Spleen (tissue), 7 donors: ENCODE results near the gene TRPM5.

Source experiments
- POLR2A ChIP-seq, 3 donors: fragments of 450-650 bp; IDR thresholded peaks; one replicate each; pipeline ENCODE4 v1.5.1; 2017; ENCODE audit warnings: antibody characterized with exemption in 3 of 3, mild to moderate bottlenecking in 1 of 3
- TF ChIP-seq, protein P1 (sequence below), 11 experiments: fragments of 200-600 bp in 7 of 11; fragments of 450-650 bp in 4 of 11; sonication (generic) in 4 of 11; IDR thresholded peaks in 8 of 11; conservative IDR thresholded peaks in 3 of 11; 1 replicate in 7 of 11; 2 replicates in 4 of 11; pipeline versions ENCODE4 v1.4.0 to v1.8.0; 2016 to 2021; ENCODE audit warnings: antibody characterized with exemption in 11 of 11, inconsistent platforms in 4 of 11, mild to moderate bottlenecking in 1 of 11
- donor health status: DM: no; HTN: no; CAD: no; lungs with moderate emphysema.
- donor health status: DM: no; HTN: no; CAD: no.
- donor health status: DM: no; HTN: no; CAD: no.

DNA sequence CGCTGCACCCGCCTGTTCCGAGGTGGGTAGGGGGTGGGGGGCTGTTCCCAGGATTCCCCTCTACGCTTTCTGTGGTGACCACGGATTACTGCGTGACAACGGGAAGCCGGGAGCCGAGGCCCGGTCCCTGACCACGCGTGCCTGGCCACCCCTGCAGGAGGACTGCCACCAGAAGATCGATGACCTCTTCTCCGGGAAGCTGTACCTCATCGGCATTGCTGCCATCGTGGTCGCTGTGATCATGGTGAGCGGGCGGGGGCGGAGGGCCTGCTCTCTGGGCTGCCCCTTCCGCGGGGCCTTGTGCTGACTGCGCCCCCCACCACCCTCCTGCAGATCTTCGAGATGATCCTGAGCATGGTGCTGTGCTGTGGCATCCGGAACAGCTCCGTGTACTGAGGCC lies 47.8 kb downstream of the TRPM5 start:
- TF ChIP-seq, protein P1, sequence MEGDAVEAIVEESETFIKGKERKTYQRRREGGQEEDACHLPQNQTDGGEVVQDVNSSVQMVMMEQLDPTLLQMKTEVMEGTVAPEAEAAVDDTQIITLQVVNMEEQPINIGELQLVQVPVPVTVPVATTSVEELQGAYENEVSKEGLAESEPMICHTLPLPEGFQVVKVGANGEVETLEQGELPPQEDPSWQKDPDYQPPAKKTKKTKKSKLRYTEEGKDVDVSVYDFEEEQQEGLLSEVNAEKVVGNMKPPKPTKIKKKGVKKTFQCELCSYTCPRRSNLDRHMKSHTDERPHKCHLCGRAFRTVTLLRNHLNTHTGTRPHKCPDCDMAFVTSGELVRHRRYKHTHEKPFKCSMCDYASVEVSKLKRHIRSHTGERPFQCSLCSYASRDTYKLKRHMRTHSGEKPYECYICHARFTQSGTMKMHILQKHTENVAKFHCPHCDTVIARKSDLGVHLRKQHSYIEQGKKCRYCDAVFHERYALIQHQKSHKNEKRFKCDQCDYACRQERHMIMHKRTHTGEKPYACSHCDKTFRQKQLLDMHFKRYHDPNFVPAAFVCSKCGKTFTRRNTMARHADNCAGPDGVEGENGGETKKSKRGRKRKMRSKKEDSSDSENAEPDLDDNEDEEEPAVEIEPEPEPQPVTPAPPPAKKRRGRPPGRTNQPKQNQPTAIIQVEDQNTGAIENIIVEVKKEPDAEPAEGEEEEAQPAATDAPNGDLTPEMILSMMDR (IDR thresholded peaks at IDR 0.05 in 8 of 11, conservative IDR thresholded peaks at IDR 0.05 in 3 of 11): no peak
- no peak for TF ChIP-seq POLR2A (IDR thresholded peaks at IDR 0.05)
